HG03558 (cell line): Measurements from ENCODE around the gene EPHA4.

Experiments
- ATAC-seq: cut with Tn5 transposase; IDR thresholded peaks from one replicate; pipeline ENCODE4 v1.9.1; 2021; ENCODE audit warnings: moderate number of reproducible peaks; ENCODE audit not compliant: unreplicated experiment; ENCODE audit errors: extremely low read depth

The EPHA4 gene

DNA sequence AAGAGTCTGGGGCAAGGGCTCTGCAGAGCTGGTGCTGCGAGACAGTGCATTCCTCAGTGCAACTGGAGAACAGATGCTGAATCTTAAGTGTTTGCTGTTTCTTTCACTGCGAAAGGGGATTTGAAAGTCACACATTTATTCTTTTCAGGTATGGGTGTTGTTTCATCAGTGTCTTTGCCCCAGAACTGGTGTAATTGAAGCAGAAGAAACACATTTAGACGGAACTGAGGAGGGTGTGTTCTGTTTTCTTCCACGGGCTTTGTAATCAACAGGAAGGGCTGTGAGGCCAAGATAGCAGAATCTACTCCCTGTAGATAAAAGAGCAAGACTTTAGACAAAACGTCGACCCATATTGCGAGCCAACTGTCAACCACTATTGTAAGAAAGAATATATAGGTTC lies 151.9 kb downstream of the EPHA4 start:
- ATAC-seq = no peak

DNA sequence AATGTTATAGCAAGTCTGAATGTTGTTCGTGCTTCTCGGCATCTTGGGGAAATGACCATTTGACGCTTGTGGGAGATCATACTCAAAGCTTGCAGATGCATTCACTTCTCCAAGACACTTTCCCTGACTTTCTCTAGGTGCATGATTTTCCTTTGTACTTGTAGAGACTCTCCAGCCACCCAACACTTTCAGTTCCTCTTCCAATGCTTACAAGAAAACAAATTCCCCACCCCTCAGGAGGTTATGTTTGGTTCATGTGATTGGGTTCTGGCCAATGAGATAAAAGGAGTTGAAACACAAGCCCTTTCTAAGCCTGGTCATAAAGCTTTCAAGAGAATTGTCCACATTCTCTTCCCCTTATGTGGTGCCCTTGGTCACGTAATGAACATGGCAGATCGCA lies 156.3 kb downstream of the EPHA4 start:
- no peak for ATAC-seq

DNA sequence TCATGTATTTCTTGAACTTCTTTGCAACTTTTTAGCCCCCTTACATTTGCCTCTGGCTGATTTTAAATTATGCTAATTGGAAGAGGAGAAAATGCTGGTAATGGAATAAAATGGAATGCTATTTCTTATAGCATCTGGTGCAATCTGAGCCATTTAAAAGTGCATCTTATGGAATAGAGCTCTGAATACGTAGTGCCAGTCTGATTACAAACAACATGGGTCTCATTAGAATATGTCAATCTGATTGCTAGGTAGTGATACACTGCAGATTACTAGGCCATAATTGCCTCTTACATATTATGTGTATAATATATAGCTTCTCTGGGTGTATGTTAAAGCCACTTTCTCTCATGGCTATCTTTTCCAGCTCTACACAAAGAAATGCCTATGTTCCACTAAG lies 159.1 kb downstream of the EPHA4 start:
- no peak for ATAC-seq

DNA sequence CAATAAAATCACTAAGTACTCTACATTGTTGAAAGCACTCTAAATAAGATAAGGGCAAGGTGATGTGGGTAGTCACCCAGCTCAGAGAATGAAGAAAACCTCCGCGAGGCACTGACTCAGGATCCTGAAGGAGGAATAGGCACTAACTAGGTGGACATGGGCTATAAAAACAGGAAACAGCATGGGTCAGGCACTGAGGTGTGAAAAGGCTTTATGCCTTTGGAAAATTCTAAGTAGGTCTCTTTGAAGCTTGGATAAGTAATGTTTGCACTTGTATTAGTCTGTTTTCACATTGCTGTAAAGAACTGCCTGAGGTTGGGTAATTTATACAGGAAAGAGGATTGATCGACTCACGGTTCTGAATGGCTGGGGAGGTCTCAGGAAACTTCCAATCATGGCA lies 161.6 kb downstream of the EPHA4 start:
- no peak for ATAC-seq

DNA sequence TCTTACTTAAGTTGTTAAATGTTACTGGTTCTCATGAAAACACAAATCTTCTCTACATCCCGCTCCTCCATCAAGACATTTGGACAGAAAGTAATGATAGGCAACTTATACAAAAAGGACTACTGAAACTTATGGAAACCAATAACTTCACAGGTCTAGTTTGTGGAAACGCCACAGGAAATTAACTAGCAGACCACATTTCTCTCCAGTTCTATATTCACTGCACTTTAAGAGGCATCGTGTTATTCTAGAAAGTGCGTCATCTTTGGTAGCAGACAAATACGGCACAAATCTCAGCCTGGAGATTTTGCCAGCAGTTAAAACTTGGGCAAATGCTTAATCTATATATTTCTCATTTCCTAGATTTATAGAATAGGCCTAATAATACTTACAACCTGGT lies 164.3 kb downstream of the EPHA4 start:
- ATAC-seq = no peak

DNA sequence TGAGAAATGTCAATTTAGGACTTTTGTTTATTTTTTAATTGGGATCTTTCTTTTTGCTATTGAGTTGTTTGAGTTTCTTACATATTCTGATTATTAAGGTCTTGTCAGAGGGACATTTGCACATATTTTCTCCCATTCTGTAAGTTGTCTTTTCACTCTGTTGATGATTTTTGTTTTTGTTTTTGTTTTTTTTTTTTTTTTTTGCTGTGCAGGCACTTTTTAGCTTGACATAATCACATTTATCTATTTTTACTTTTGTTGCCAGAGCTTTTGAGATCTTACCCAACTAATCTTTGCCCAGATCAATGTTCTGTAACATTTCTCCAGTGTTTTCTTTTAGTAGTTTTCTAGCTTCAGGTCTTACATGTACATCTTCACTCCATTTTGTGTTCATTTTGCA lies 166.6 kb downstream of the EPHA4 start:
- no peak for ATAC-seq

DNA sequence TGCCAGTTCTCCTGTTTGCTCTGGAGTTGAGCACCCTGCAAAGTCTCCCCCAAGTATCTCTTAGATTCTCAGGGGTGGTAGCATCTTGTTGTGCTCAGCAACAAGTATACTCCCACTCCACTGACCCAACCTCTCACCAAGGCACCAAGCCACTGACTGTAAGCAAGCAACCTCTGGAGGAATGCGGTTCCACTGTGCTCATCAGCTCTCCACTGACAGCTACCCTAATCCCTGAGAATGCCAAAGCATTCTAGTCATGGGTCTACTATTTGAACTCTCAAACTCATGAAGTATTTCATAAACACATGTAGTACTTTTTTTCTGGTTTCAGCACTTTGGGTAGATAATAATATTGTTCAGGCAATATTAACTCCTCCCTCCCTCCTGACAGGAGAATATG lies 170.0 kb downstream of the EPHA4 start:
- ATAC-seq = no peak

DNA sequence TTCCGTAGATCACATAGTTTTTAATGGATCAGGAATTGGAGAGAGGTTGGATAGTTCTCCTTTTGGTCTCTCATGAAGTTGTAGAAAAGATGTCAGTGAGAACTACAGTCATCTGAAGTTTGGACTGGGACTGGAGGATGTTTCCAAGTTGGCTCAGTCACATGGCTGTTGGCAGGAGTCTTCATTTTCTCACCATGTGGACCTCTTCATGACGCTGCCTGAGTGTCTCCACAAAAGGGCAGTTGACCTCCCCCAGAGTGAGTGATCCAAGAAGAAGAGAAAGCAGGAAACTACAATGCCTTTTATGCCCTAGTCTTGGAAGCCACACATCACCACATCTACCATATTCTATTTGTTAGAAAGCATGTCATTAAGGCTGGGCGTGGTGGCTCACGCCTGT lies 171.7 kb downstream of the EPHA4 start:
- ATAC-seq = no peak

DNA sequence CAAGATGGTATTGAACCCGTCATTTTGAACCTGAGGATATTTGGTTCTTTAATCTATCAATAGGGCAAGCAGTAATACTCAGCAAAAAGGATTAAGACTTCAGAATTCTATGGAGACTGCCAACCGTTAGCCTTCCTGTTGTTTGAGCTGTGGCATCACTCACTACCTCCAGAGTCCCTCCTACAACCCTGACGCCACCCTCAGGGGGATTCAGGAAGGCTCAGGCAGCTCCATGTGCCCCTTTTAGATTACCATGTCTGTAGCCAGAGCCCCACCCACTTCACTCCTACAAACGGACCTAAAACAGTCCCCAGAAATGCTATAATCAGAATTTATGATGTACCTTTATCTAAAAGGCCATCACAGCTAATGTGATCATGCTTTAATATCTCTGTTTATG lies 172.9 kb downstream of the EPHA4 start:
- no peak for ATAC-seq

DNA sequence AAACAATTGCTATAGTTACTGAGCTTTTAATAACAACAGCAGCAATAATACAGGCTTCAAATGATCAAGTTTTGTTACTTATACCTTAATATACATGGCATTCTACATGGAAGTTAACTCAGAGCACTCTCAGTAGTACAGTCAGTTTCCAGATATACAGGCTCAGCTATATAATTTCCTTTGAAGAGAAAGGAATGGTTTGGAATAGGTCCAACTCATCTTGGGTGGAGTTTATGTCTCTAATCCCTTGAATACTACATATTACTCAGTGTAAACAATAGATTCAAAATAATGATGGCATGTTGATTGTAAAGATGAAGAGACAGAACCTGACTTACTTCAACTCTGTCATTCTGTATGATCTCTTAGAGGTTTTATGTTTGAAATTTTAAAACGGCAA lies 174.9 kb downstream of the EPHA4 start:
- ATAC-seq = no peak

DNA sequence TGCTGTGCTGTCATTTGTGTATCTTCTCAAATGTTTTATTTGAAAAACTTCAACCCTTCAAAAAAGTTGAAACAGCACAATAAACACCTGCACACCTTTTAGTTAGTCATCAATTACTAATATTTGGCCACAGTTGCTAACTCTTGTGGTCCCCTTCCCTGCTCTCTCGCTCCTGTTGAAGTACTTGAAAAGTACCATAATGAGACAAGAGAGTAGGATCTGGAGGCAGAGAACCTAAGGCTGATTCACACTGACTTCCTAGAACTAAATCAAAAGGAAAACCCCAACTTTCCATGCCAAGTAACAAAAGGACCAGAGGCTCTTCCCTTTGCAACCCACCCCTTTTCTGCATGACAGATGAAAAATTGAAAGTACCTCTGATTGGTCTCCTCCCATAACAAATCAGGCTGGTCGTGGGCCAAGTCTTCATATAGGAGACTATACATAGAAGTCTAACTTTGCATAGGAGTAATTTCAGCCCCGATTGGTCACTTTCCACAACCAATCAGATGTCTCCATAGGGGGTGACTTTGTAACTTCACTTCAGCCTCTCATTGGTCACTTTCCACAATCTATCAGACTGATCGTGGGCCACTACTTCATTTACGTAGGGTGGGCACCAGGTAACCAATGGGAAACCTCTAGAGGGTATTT lies 179.7 kb downstream of the EPHA4 start:
- no peak for ATAC-seq

DNA sequence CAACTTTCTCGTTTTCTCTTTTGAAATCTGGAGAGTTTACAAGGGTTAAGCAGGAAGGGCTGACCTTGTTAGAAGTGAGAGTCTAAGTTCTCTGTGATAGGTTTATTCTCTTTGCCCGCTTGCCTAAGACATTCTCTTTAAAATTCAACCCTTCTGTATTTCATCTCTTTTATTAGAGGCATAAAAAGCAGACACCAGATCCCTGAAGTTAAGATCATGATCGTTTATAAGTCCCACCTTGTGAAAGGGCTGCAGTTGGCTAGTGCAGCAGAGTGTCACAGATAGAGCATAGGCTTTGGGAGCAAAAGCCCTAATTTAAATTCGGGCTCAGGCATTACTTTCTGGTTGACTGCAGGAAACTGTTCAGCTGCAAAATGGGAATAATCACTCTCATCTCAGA lies 181.2 kb downstream of the EPHA4 start:
- no peak for ATAC-seq

DNA sequence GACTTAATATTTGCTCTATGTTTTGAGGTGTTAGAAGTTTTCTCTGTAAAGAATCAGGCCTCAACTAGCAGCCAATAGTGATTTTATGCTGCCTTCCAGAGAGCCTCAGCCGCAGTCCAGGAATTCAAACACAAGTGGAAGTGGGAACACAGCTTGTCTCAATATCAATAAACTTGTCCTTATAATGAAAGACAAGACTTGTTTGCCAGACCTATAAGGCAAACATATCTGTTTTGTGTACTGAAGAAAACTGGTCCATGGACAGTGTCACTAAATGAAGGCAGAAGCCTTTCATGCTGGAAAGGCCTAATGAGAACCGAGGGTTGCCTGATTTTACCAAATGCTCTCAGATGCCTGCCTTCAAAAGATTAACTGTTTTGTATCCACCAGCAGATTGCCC lies 182.2 kb downstream of the EPHA4 start:
- no peak for ATAC-seq

DNA sequence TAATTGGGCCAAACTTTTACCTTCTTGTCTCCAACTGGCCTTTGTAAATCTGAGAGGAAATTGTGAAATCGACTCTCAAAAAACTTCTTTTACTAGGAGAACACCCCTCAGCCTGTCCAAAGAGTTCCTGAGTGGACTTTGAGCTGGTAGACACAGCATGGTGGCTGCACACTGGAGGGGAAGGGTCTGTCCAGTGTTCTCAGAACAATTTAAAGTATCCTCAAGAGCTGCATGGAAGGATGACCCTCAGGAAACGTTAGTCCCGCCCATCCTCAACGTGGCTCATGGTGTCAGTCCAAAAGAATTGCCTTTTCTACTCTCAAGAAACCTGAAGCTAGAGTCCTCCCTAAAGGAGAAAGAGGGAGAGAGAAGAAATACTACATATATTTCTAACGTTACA lies 182.7 kb downstream of the EPHA4 start:
- no peak for ATAC-seq

DNA sequence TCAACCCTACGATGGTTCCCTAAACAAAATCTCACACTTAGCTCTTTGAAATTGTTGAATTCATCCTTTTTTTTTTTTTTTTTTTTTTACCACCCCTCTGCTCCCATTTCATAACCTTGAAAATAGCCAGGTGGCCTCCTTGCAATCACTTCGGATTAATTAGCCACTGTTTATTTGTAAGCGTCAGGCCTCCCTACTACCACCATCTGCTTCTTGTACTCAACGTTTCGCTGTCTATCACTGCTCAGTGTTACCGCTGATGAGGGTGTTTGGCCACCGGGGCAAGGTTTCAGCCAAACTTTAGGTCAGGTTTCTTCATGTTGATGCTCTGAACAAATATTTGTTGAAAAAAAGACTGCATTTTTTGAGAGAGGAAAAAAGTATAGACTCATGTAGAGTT lies 183.2 kb downstream of the EPHA4 start:
- no peak for ATAC-seq

DNA sequence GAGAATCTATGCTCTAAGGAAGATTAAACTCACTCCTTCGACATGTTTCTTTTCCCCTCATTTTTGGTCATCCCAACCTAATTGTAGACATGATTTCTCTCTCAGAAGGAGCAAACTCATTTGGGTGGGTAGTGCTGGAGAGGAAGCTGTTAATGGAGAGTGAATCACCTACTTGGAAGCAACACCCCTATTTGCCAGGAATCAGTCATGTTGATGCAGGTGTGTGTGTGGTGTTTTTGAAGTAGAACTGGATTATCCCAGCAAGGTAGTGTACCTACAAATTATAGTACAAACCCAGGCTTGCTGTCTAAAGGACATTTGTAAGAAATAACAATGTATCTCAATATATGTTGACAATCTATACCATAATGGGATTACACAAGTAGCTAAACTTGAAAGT lies 186.4 kb downstream of the EPHA4 start:
- no peak for ATAC-seq

DNA sequence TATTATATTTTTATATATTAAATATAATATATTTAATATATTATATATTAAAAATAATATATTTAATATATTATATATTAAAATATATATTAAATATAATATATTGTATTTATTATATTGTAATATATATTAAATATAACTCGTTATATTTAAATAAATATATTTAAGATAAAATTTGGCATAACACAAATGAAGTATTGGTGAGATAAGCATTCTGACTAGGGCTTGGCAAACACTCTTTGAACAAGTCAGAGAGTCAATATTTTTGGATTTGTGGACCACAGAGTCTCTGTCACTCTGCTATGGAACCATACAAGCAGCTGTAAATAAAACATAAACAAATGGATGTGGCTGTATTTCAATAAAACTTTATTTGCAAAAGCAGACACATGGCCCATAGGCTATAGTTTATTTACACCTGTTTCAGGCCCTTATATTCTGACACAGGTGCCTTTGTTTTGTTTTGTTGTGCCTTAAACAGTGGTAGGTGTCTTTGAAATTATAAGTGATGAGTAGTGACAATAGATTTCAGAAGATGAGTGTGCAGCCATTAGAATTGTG lies 190.1 kb downstream of the EPHA4 start:
- ATAC-seq = no peak

DNA sequence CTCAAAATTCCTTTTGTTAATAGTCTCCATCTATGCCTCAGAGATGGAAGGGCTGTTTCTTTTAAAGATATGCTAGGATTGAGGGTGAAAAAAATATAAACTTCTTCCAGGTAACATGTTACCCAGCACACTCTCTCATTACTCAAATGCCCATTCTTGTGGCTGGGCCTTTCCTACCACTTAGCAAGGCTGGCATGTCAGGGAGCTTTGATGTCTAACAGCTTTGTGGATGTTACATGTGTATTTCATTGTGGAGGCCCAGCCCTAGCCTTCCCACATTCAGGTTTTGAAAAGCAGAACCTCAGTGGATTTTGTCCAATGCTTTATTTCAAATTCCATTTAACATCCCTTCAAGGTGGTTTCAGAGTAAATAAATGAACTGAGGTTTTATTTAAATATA lies 191.4 kb downstream of the EPHA4 start:
- ATAC-seq = no peak

DNA sequence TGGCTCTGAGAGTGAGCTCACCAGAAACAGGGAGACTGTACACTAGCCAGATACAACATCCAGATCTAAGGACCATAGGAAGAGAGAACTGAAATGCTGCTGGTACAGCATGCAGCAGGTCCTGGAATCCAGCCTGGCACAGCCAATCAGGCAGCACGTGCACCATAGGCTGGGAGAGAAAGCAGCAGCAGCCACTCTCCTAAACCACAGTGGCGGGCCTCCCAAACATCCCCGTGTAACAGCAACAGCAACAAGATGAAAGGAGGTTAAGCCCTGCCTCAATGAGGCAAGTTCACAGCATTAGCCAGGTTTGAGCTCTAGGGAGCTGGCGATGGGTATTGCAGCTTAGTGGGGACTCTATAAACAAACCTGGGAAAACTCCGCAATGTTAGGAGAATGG lies 192.0 kb downstream of the EPHA4 start:
- no peak for ATAC-seq

DNA sequence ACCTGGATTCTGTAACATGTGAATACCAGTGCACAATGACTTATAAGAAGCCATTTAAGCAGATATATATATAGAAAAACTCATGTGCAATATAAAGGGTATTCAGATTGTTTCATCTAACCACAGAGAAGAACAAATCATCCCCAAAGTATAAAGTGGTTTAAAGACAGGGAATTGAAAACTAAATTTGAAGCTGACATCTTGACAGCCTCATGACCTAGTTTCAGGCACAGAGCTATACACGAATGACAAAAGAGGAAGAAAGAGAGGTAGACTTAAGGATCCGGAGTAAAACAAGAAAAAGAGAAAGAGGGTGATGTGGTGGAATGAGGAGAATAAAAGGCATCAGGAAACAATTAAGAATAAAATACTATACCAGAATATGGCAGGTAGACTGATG lies 194.5 kb downstream of the EPHA4 start:
- ATAC-seq = no peak

DNA sequence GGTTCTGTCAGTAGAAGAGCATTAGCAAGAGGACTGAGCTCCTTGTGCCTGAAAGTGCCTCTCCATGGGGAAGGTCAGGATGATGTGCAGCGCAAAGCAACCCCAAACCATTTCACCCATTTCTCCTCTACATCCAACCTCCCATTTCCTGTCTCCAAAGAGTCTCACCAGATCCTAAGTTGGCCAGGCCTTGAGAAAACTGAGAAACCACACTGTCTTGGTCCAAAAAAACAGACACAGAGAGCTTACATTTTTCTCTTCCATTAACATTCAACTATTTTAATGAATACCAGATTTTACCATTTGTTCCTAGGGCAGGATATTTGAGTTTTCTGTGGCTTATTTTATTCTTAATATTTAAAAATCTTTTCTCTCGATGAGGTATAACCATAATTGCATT lies 195.0 kb downstream of the EPHA4 start:
- ATAC-seq = no peak

DNA sequence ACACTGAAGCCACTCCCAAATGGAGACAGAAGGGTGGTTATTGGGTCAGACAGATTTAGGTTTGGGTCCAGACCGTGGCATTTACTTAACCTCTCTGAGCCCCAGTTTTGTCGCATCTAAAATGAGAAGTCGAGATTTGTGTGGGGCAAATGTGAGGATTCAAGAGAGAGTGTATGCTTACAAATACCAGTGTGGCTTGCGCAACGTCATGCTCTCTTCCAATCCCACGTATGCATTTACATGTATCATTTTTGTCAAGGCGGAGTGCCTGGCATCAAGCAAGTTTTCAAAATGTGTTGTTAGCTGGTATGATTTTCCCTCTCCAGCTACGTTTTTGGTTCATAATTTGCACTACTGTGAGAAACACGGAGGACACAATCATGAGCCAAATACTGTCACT lies 197.9 kb downstream of the EPHA4 start:
- ATAC-seq = no peak

DNA sequence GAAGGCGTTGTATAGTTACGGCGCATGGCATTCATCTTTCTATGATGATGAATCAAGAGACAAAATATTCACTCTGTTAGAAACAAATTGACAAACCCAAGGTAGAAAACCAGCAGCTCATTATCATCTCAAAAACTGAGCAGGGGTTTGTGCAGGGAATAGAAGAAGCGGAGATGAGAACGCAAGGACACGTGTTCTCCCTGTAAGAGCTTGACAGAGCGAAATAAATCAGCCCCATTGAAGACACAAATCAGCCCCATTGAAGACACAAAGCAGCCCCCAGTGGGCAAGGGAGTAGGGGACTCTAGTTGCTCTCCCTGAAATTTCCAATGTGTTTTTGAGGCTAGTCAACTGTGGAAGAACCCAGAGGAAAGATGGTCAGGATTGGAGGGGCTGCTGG lies 199.2 kb downstream of the EPHA4 start:
- ATAC-seq = no peak
